Measurements from ENCODE around the gene LCP2.

The LCP2 gene

GRCh38 chr5:170267431-170268152 lies 30.0 kb downstream of the LCP2 start:
- Mint-ChIP-seq H3K36me3 (ENCODE audit: low read depth) (peaks cover 83% of the 10 kb centered on the region), H3K27ac (peak overlapping the region; percentile 89), H3K9me3 (no peaks in the 10 kb centered on the region), H3K4me1 (ENCODE audit: low read depth) (peaks cover 74% of the 10 kb centered on the region), H3K4me3 (peak overlapping the region; percentile 78), H3K27me3 (ENCODE audit: low read depth) (no peaks in the 10 kb centered on the region)
- peak; percentile 68 for DNase-seq (ENCODE audit: low spot score)

- Mint-ChIP-seq H3K4me1 (ENCODE audit: low read depth) (peaks cover 77% of the 10 kb centered on the region), H3K27me3 (ENCODE audit: low read depth) (no peaks in the 10 kb centered on the region), H3K4me3 (peak overlapping the region; percentile 78), H3K9me3 (no peaks in the 10 kb centered on the region), H3K27ac (peak overlapping the region; percentile 89), H3K36me3 (ENCODE audit: low read depth) (peaks cover 84% of the 10 kb centered on the region)
- no peak for DNase-seq (ENCODE audit: low spot score)
These were observed 30.8 kb downstream of the LCP2 start for GRCh38 chr5:170266570-170267381.

- peaks cover 83% of the 10 kb centered on the region for H3K36me3 Mint-ChIP-seq (ENCODE audit: low read depth)
- no peaks in the 10 kb centered on the region for H3K27me3 Mint-ChIP-seq (ENCODE audit: low read depth)
- peak overlapping the region; percentile 7 for H3K4me3 Mint-ChIP-seq
- peak overlapping the region; percentile 53 for H3K27ac Mint-ChIP-seq
- no peaks in the 10 kb centered on the region for H3K9me3 Mint-ChIP-seq
- DNase-seq (ENCODE audit: low spot score): no peak
- H3K4me1 Mint-ChIP-seq (ENCODE audit: low read depth): peaks cover 74% of the 10 kb centered on the region
These were observed 32.1 kb downstream of the LCP2 start for GRCh38 chr5:170265522-170265921.

- peaks cover 85% of the 10 kb centered on the region for H3K36me3 Mint-ChIP-seq (ENCODE audit: low read depth)
- H3K9me3 Mint-ChIP-seq: no peaks in the 10 kb centered on the region
- no peaks in the 10 kb centered on the region for H3K27me3 Mint-ChIP-seq (ENCODE audit: low read depth)
- H3K4me3 Mint-ChIP-seq: peak overlapping the region; percentile 43
- no peak for DNase-seq (ENCODE audit: low spot score)
- H3K27ac Mint-ChIP-seq: peak overlapping the region; percentile 56
- H3K4me1 Mint-ChIP-seq (ENCODE audit: low read depth): peaks cover 73% of the 10 kb centered on the region
These were observed 33.7 kb downstream of the LCP2 start for GRCh38 chr5:170263906-170264305.

- H3K9me3 Mint-ChIP-seq: no peaks in the 10 kb centered on the region
- H3K4me3 Mint-ChIP-seq: peak overlapping the region; percentile 63
- H3K36me3 Mint-ChIP-seq (ENCODE audit: low read depth): peaks cover 85% of the 10 kb centered on the region
- peak overlapping the region; percentile 85 for H3K27ac Mint-ChIP-seq
- H3K4me1 Mint-ChIP-seq (ENCODE audit: low read depth): peaks cover 75% of the 10 kb centered on the region
- DNase-seq (ENCODE audit: low spot score): no peak
- no peaks in the 10 kb centered on the region for H3K27me3 Mint-ChIP-seq (ENCODE audit: low read depth)
These were observed 35.2 kb downstream of the LCP2 start for GRCh38 chr5:170262061-170263045.

GRCh38 chr5:170261528-170262043 lies 36.0 kb downstream of the LCP2 start:
- peaks cover 86% of the 10 kb centered on the region for H3K36me3 Mint-ChIP-seq (ENCODE audit: low read depth)
- peak overlapping the region; percentile 85 for H3K27ac Mint-ChIP-seq
- H3K4me1 Mint-ChIP-seq (ENCODE audit: low read depth): peaks cover 75% of the 10 kb centered on the region
- H3K9me3 Mint-ChIP-seq: no peaks in the 10 kb centered on the region
- DNase-seq (ENCODE audit: low spot score): no peak
- H3K27me3 Mint-ChIP-seq (ENCODE audit: low read depth): no peaks in the 10 kb centered on the region
- peak overlapping the region; percentile 63 for H3K4me3 Mint-ChIP-seq

- H3K4me3 Mint-ChIP-seq: no peak overlapping the region
- no peaks in the 10 kb centered on the region for H3K9me3 Mint-ChIP-seq
- no peak for DNase-seq (ENCODE audit: low spot score)
- H3K27ac Mint-ChIP-seq: peak overlapping the region; percentile 33
- H3K27me3 Mint-ChIP-seq (ENCODE audit: low read depth): no peaks in the 10 kb centered on the region
- H3K4me1 Mint-ChIP-seq (ENCODE audit: low read depth): peaks cover 76% of the 10 kb centered on the region
- H3K36me3 Mint-ChIP-seq (ENCODE audit: low read depth): peaks cover 94% of the 10 kb centered on the region
These were observed 40.2 kb downstream of the LCP2 start for GRCh38 chr5:170257370-170257769.

- Mint-ChIP-seq H3K4me1 (ENCODE audit: low read depth) (peaks cover 69% of the 10 kb centered on the region), H3K36me3 (ENCODE audit: low read depth) (peaks cover 94% of the 10 kb centered on the region), H3K4me3 (no peak overlapping the region)
These were observed 41.0 kb downstream of the LCP2 start for GRCh38 chr5:170256571-170256970.

GRCh38 chr5:170254056-170254455 lies 43.5 kb downstream of the LCP2 start:
- DNase-seq (ENCODE audit: low spot score): peak; percentile 68
- peaks cover 92% of the 10 kb centered on the region for H3K36me3 Mint-ChIP-seq (ENCODE audit: low read depth)
- H3K9me3 Mint-ChIP-seq: no peaks in the 10 kb centered on the region
- peak overlapping the region; percentile 4 for H3K4me3 Mint-ChIP-seq
- peaks cover 54% of the 10 kb centered on the region for H3K4me1 Mint-ChIP-seq (ENCODE audit: low read depth)
- peak overlapping the region; percentile 64 for H3K27ac Mint-ChIP-seq
- no peaks in the 10 kb centered on the region for H3K27me3 Mint-ChIP-seq (ENCODE audit: low read depth)

More at GRCh38 chr5:170256571-170256970, 41.0 kb downstream of the LCP2 start:
- Mint-ChIP-seq H3K27ac (peak overlapping the region; percentile 62), H3K27me3 (ENCODE audit: low read depth) (no peaks in the 10 kb centered on the region), H3K9me3 (no peaks in the 10 kb centered on the region)
- no peak for DNase-seq (ENCODE audit: low spot score)

- DNase-seq (ENCODE audit: low spot score): no peak
- H3K27me3 Mint-ChIP-seq (ENCODE audit: low read depth): no peaks in the 10 kb centered on the region
- peaks cover 93% of the 10 kb centered on the region for H3K36me3 Mint-ChIP-seq (ENCODE audit: low read depth)
- no peak overlapping the region for H3K4me3 Mint-ChIP-seq
- peaks cover 45% of the 10 kb centered on the region for H3K4me1 Mint-ChIP-seq (ENCODE audit: low read depth)
- H3K9me3 Mint-ChIP-seq: no peaks in the 10 kb centered on the region
- H3K27ac Mint-ChIP-seq: no peak overlapping the region
These were observed 44.7 kb downstream of the LCP2 start for GRCh38 chr5:170252720-170253350.

- Mint-ChIP-seq H3K27me3 (ENCODE audit: low read depth) (no peaks in the 10 kb centered on the region), H3K36me3 (ENCODE audit: low read depth) (peaks cover 93% of the 10 kb centered on the region), H3K4me1 (ENCODE audit: low read depth) (peaks cover 38% of the 10 kb centered on the region), H3K4me3 (no peak overlapping the region), H3K9me3 (peaks cover 3% of the 10 kb centered on the region), H3K27ac (no peak overlapping the region)
- no peak for DNase-seq (ENCODE audit: low spot score)
These were observed 45.5 kb downstream of the LCP2 start for GRCh38 chr5:170252109-170252508.

- Mint-ChIP-seq H3K27ac (no peak overlapping the region), H3K36me3 (ENCODE audit: low read depth) (peaks cover 93% of the 10 kb centered on the region), H3K27me3 (ENCODE audit: low read depth) (no peaks in the 10 kb centered on the region), H3K9me3 (peaks cover 3% of the 10 kb centered on the region), H3K4me3 (no peak overlapping the region), H3K4me1 (ENCODE audit: low read depth) (peaks cover 32% of the 10 kb centered on the region)
- DNase-seq (ENCODE audit: low spot score): no peak
These were observed 46.1 kb downstream of the LCP2 start for GRCh38 chr5:170251462-170251861.

- H3K36me3 Mint-ChIP-seq (ENCODE audit: low read depth): peaks cover 93% of the 10 kb centered on the region
- H3K4me3 Mint-ChIP-seq: no peak overlapping the region
- H3K27me3 Mint-ChIP-seq (ENCODE audit: low read depth): no peaks in the 10 kb centered on the region
- peaks cover 26% of the 10 kb centered on the region for H3K4me1 Mint-ChIP-seq (ENCODE audit: low read depth)
- H3K9me3 Mint-ChIP-seq: peaks cover 5% of the 10 kb centered on the region
- no peak for DNase-seq (ENCODE audit: low spot score)
- H3K27ac Mint-ChIP-seq: no peak overlapping the region
These were observed 46.7 kb downstream of the LCP2 start for GRCh38 chr5:170250810-170251317.

Measured in T-helper 2 cell treated with Interferon-gamma antibody and Interleukin-4, amounts not matched to agents 5 μg/mL and 100 μg/mL, for 36 hours (primary cell).